Fibroblast of mammary gland (primary cell): ENCODE measurements around the gene PPDPF.

Experiments used
- DNase-seq: peaks from one replicate; pipeline ENCODE4 v3.0.0-alpha.2; 2010; ENCODE audit warnings: low read depth
- H3K4me3 ChIP-seq: 2 replicates; pipeline ENCODE4 v1.5.1; 2011; ENCODE audit warnings: low read depth, mild to moderate bottlenecking, low read length, moderate library complexity; ENCODE audit not compliant: control insufficient read depth
- CTCF ChIP-seq: conservative IDR thresholded peaks from 2 replicates; pipeline ENCODE4 v1.5.1; 2011; ENCODE audit warnings: low read depth, low read length, inconsistent platforms; ENCODE audit not compliant: control insufficient read depth, insufficient read depth

Gene PPDPF

DNA sequence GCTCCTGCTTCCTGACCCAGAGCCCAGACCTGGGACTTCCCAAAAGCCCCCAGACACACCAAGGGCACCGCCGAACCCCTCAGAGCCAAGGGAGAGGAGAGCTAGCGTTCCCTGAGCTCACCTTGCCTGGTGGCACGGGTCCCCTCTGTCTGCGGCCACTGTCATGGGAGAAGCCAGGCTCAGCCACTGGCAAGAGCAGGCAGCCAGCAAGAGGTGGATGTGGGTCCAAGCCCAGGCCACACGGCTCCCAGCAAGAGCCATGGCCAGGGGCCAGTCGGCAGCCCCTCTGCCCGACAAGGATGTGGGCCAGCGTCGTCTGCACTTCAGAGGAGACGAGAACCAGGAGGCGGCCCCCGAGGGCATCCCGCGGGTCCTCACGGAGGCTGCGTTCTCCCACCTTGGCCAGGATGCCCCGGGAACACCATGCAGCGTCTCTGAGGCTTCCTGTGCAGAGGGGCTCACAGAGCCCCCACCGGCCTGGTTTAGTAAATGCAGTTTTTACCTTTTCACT is 2.2 kb upstream of the PPDPF start:
- DNase-seq = no peak
- no peak overlapping the region for H3K4me3 ChIP-seq
- no peak for TF ChIP-seq CTCF

- H3K4me3 ChIP-seq = peak overlapping the region; percentile 52
- DNase-seq = no peak
- no peak for TF ChIP-seq CTCF
Observed at GRCh38 chr20:63518946-63519667, 1.5 kb upstream of the PPDPF start.

DNA sequence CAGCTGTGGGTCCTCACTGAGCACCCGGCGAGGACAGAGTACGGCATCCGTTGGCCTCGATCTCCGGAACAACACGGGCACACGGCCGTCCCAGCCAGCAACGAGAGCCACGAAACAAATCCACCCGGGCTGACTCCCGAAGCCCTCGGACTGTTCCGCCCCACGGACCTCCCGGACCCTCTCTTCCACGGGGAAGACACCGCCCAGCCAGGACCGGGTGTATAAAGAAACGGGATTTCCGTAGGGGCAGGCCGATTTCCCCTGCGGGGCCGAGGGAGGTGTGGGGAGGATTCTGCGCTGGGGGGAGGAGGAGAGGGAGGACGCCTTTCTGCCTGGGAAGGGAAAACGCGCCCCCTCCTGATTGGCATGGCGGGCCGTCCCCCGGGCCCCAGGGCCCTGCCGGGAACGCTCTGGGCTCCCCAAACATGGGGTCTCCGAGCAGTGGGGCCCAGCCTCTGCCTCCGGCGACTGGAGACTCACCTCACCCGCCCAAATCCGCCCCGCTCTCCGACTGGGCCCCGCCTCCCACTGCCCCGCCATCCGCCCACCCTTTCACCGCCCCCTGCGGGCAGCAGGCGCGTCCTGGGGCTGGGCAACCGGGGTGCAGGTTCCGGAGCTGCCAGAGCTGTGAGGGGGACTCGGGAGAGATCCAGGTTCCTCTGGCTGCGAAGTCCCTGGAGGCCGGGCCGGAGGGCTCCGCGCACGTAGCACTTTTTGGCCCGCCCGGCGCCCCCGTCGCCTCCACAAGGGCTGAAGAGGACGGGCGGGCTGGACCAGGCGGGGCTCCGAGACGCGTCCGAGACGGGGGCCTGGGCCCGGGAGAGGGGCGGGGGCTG is 679 bp upstream of the PPDPF start:
- TF ChIP-seq CTCF = no peak
- no peak for DNase-seq
- peak overlapping the region; percentile 52 for H3K4me3 ChIP-seq

DNA sequence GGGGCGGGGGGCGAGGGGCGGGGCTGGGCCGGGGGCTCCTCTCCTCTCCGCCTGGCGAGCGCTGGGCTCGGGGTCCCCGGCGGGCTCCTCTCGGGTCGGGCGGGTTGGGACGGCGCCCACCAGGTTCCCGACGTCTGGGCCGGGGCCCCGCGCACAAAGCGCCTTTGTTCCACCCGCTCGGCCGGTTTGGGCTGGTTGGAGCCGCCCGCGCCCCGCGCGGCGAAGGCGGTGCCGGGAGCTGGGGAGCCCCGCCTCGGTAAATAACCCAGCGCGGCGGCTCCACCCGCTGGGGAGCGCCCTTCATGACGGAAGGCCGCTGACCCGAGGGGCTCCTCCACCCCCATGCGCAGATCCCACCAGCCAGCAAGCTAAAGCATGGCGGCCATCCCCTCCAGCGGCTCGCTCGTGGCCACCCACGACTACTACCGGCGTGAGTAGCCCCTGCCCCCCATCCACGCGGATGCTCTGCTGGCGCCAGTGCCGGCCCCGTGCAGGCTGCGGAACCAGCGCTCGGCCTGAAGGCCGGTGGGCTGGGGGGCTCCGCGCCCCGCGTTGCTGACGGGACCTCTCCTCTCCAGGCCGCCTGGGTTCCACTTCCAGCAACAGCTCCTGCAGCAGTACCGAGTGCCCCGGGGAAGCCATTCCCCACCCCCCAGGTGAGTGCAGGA is 503 bp downstream of the PPDPF start:
- peak overlapping the region; percentile 72 for H3K4me3 ChIP-seq
- DNase-seq = peak; percentile 60
- no peak for TF ChIP-seq CTCF

DNA sequence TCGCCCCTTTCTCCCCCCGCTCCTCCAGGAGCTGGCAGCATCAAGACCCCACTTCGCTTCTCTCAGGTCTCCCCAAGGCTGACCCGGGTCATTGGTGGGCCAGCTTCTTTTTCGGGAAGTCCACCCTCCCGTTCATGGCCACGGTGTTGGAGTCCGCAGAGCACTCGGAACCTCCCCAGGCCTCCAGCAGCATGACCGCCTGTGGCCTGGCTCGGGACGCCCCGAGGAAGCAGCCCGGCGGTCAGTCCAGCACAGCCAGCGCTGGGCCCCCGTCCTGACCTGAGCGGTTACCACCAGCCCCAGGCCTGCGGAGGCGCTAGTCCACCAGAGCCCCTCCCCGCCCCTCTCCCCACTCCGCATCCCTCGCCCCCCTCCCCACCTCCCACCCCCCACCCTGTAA is 1.0 kb downstream of the PPDPF start:
- H3K4me3 ChIP-seq = peak overlapping the region; percentile 72
- DNase-seq = no peak
- no peak for TF ChIP-seq CTCF

GRCh38 chr20:63522091-63522868 is 1.7 kb downstream of the PPDPF start:
- no peak for DNase-seq
- TF ChIP-seq CTCF = no peak
- H3K4me3 ChIP-seq = peak overlapping the region; percentile 31
